ENCODE data around the gene ZNF407. TPM values are rescaled to one million over a fixed set of nuclear protein-coding genes. Genes with fewer than 3 reads are reported as not detected.

ZNF407 gene
- total and polyA plus RNA-seq, 2 experiments from 2014 or later: 2.1 to 10.4 TPM

DNA sequence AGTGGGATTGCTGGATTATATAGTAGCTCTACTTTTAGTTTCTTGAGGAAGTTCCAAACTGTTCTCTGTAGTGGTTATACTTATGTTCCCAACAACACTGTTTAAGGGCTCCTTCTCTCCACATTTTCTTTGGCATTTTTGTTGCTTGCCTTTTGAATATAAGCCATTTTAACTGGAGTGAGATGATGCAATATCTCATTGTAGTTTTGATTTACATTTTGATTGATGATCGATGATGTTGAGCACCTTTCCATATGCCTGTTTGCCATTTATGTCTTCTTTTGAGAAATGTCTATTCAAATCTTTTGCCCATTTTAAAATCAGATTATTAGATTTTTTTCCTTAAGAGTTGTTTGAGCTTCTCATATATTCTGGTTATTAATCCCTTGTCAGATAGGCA is 368.0 kb downstream of the ZNF407 start:
- ATAC-seq (no peak), DNase-seq (ENCODE audit: low spot score) (no peak)
- Mint-ChIP-seq H3K9me3 (peaks cover 5% of the 10 kb centered on the region; the same call in 1 of the 3 replicates), H3K36me3 (ENCODE audit: low read depth) (no peaks in the 10 kb centered on the region; the same call in 2 of the 3 replicates), H3K27ac (no peak overlapping the region), H3K4me1 (peaks cover 8% of the 10 kb centered on the region), H3K4me3 (no peak overlapping the region), H3K27me3 (ENCODE audit: insufficient read depth, low read depth, poor library complexity) (peaks cover 2% of the 10 kb centered on the region)
- Histone ChIP-seq H3K36me3 (ENCODE audit: insufficient read depth) (no peaks in the 10 kb centered on the region), H3K79me2 (replicated peaks; ENCODE audit: insufficient read depth) (no peaks in the 10 kb centered on the region), H3K4me2 (no peak overlapping the region), H3K4me1 (ENCODE audit: insufficient read depth) (no peaks in the 10 kb centered on the region), H3K27me3 (ENCODE audit: insufficient read depth) (no peaks in the 10 kb centered on the region), H2AFZ (no peak overlapping the region), H4K20me1 (replicated peaks; ENCODE audit: insufficient read depth) (no peaks in the 10 kb centered on the region), H3F3A (replicated peaks; ENCODE audit: low read depth) (no peaks in the 10 kb centered on the region), H3K4me3 (no peak overlapping the region), H3K9me2 (ENCODE audit: insufficient read depth) (peaks cover 6% of the 10 kb centered on the region), H3K27ac (ENCODE audit: low read depth) (no peak overlapping the region)
- TF ChIP-seq, protein P1, sequence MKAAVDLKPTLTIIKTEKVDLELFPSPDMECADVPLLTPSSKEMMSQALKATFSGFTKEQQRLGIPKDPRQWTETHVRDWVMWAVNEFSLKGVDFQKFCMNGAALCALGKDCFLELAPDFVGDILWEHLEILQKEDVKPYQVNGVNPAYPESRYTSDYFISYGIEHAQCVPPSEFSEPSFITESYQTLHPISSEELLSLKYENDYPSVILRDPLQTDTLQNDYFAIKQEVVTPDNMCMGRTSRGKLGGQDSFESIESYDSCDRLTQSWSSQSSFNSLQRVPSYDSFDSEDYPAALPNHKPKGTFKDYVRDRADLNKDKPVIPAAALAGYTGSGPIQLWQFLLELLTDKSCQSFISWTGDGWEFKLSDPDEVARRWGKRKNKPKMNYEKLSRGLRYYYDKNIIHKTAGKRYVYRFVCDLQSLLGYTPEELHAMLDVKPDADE (IDR thresholded peaks at IDR 0.05): no peak
- no peak for TF ChIP-seq NANOG (IDR thresholded peaks at IDR 0.05; ENCODE audit: borderline replicate concordance)
- no peak for TF ChIP-seq POLR2AphosphoS5 (IDR thresholded peaks at IDR 0.05; ENCODE audit: low read depth)
- no peak for TF ChIP-seq ZNF331 (CRISPR knock-in tag; IDR thresholded peaks at IDR 0.05; ENCODE audit: low read depth)
- no peak for TF ChIP-seq CREB1 (CRISPR knock-in tag; IDR thresholded peaks at IDR 0.05; ENCODE audit: low read depth)
- TF ChIP-seq, protein P2, sequence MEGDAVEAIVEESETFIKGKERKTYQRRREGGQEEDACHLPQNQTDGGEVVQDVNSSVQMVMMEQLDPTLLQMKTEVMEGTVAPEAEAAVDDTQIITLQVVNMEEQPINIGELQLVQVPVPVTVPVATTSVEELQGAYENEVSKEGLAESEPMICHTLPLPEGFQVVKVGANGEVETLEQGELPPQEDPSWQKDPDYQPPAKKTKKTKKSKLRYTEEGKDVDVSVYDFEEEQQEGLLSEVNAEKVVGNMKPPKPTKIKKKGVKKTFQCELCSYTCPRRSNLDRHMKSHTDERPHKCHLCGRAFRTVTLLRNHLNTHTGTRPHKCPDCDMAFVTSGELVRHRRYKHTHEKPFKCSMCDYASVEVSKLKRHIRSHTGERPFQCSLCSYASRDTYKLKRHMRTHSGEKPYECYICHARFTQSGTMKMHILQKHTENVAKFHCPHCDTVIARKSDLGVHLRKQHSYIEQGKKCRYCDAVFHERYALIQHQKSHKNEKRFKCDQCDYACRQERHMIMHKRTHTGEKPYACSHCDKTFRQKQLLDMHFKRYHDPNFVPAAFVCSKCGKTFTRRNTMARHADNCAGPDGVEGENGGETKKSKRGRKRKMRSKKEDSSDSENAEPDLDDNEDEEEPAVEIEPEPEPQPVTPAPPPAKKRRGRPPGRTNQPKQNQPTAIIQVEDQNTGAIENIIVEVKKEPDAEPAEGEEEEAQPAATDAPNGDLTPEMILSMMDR (conservative IDR thresholded peaks at IDR 0.05; ENCODE audit: low read depth in 2 of 2): no peak
- TF ChIP-seq STAT1 (IDR thresholded peaks at IDR 0.05; ENCODE audit: unreplicated experiment): no peak
- TF ChIP-seq JUNB (IDR thresholded peaks at IDR 0.05; ENCODE audit: unreplicated experiment): no peak
- TF ChIP-seq, protein P3, sequence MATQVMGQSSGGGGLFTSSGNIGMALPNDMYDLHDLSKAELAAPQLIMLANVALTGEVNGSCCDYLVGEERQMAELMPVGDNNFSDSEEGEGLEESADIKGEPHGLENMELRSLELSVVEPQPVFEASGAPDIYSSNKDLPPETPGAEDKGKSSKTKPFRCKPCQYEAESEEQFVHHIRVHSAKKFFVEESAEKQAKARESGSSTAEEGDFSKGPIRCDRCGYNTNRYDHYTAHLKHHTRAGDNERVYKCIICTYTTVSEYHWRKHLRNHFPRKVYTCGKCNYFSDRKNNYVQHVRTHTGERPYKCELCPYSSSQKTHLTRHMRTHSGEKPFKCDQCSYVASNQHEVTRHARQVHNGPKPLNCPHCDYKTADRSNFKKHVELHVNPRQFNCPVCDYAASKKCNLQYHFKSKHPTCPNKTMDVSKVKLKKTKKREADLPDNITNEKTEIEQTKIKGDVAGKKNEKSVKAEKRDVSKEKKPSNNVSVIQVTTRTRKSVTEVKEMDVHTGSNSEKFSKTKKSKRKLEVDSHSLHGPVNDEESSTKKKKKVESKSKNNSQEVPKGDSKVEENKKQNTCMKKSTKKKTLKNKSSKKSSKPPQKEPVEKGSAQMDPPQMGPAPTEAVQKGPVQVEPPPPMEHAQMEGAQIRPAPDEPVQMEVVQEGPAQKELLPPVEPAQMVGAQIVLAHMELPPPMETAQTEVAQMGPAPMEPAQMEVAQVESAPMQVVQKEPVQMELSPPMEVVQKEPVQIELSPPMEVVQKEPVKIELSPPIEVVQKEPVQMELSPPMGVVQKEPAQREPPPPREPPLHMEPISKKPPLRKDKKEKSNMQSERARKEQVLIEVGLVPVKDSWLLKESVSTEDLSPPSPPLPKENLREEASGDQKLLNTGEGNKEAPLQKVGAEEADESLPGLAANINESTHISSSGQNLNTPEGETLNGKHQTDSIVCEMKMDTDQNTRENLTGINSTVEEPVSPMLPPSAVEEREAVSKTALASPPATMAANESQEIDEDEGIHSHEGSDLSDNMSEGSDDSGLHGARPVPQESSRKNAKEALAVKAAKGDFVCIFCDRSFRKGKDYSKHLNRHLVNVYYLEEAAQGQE (IDR thresholded peaks at IDR 0.05; ENCODE audit: unreplicated experiment): no peak
- no peak for TF ChIP-seq ZNF114 (CRISPR knock-in tag; IDR thresholded peaks at IDR 0.05)
- no peak for TF ChIP-seq EZH2phosphoT487 (IDR thresholded peaks at IDR 0.05; ENCODE audit: unreplicated experiment)
- TF ChIP-seq, protein P4, sequence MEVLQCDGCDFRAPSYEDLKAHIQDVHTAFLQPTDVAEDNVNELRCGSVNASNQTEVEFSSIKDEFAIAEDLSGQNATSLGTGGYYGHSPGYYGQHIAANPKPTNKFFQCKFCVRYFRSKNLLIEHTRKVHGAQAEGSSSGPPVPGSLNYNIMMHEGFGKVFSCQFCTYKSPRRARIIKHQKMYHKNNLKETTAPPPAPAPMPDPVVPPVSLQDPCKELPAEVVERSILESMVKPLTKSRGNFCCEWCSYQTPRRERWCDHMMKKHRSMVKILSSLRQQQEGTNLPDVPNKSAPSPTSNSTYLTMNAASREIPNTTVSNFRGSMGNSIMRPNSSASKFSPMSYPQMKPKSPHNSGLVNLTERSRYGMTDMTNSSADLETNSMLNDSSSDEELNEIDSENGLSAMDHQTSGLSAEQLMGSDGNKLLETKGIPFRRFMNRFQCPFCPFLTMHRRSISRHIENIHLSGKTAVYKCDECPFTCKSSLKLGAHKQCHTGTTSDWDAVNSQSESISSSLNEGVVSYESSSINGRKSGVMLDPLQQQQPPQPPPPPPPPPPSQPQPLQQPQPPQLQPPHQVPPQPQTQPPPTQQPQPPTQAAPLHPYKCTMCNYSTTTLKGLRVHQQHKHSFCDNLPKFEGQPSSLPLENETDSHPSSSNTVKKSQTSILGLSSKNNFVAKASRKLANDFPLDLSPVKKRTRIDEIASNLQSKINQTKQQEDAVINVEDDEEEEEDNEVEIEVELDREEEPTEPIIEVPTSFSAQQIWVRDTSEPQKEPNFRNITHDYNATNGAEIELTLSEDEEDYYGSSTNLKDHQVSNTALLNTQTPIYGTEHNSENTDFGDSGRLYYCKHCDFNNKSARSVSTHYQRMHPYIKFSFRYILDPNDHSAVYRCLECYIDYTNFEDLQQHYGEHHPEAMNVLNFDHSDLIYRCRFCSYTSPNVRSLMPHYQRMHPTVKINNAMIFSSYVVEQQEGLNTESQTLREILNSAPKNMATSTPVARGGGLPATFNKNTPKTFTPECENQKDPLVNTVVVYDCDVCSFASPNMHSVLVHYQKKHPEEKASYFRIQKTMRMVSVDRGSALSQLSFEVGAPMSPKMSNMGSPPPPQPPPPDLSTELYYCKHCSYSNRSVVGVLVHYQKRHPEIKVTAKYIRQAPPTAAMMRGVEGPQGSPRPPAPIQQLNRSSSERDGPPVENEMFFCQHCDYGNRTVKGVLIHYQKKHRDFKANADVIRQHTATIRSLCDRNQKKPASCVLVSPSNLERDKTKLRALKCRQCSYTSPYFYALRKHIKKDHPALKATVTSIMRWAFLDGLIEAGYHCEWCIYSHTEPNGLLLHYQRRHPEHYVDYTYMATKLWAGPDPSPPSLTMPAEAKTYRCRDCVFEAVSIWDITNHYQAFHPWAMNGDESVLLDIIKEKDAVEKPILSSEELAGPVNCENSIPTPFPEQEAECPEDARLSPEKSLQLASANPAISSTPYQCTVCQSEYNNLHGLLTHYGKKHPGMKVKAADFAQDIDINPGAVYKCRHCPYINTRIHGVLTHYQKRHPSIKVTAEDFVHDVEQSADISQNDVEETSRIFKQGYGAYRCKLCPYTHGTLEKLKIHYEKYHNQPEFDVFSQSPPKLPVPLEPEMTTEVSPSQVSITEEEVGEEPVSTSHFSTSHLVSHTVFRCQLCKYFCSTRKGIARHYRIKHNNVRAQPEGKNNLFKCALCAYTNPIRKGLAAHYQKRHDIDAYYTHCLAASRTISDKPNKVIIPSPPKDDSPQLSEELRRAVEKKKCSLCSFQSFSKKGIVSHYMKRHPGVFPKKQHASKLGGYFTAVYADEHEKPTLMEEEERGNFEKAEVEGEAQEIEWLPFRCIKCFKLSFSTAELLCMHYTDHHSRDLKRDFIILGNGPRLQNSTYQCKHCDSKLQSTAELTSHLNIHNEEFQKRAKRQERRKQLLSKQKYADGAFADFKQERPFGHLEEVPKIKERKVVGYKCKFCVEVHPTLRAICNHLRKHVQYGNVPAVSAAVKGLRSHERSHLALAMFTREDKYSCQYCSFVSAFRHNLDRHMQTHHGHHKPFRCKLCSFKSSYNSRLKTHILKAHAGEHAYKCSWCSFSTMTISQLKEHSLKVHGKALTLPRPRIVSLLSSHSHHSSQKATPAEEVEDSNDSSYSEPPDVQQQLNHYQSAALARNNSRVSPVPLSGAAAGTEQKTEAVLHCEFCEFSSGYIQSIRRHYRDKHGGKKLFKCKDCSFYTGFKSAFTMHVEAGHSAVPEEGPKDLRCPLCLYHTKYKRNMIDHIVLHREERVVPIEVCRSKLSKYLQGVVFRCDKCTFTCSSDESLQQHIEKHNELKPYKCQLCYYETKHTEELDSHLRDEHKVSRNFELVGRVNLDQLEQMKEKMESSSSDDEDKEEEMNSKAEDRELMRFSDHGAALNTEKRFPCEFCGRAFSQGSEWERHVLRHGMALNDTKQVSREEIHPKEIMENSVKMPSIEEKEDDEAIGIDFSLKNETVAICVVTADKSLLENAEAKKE (CRISPR knock-in tag; IDR thresholded peaks at IDR 0.05): no peak
- TF ChIP-seq EZH2 (IDR thresholded peaks at IDR 0.05; ENCODE audit: low read depth, unreplicated experiment): no peak
